Measurements from ENCODE around the gene GNG13. TPM values are rescaled to one million over a fixed set of nuclear protein-coding genes. Genes with fewer than 3 reads are reported as not detected.

The GNG13 gene
- total RNA-seq, 1 experiment from 2014 or later = not detected

- TF ChIP-seq CTCF (IDR thresholded peaks at IDR 0.05; ENCODE audit: insufficient read depth in 1 of 2, low read depth in 1 of 2, low read length in 1 of 2, severe bottlenecking in 1 of 2, unreplicated experiment in 1 of 2) = peak; percentile 62 to 72
- H3K4me3 ChIP-seq (ENCODE audit: low read depth, low read length) = peak overlapping the region; percentile 25
- intact Hi-C loops (cut with micrococcal nuclease; ENCODE audit: unreplicated experiment) = loop anchor here (1.0 kb wide), 1 partner anchor 242 kb away; no protein-coding TSS in a partner anchor
These were observed 12.8 kb upstream of the GNG13 start for GRCh38 chr16:813204-813915.

GRCh38 chr16:808085-808386 is 7.5 kb upstream of the GNG13 start:
- DNase-seq = no peak
- ChIA-PET POLR2A (no interaction called here), CTCF (no interaction called here)
- no peak for TF ChIP-seq CTCF (IDR thresholded peaks at IDR 0.05; ENCODE audit: insufficient read depth in 1 of 2, low read depth in 1 of 2, low read length in 1 of 2, severe bottlenecking in 1 of 2, unreplicated experiment in 1 of 2)
- Mint-ChIP-seq H3K9me3 (ENCODE audit: unreplicated experiment) (no peaks in the 10 kb centered on the region), H3K4me3 (ENCODE audit: unreplicated experiment) (peak overlapping the region; percentile 96), H3K36me3 (ENCODE audit: insufficient read depth, unreplicated experiment) (peaks cover 13% of the 10 kb centered on the region), H3K27ac (ENCODE audit: unreplicated experiment) (peak overlapping the region; percentile 94), H3K27me3 (ENCODE audit: insufficient read depth, unreplicated experiment) (no peaks in the 10 kb centered on the region), H3K4me1 (ENCODE audit: low read depth, unreplicated experiment) (no peaks in the 10 kb centered on the region)
- no peaks in the 10 kb centered on the region for H3K9me3 ChIP-seq
- intact Hi-C loops (cut with micrococcal nuclease; ENCODE audit: unreplicated experiment) = no loop called here
- no TSS peak for BruUV-seq (replicated peaks)
- no peaks in the 10 kb centered on the region for H3K36me3 ChIP-seq (ENCODE audit: control insufficient read depth, insufficient read depth, low read length)
- H3K4me1 ChIP-seq = peaks cover under 1% of the 10 kb centered on the region; the same call in 1 of the 2 replicates
- H3K4me3 ChIP-seq (ENCODE audit: low read depth, low read length) = peak overlapping the region; percentile 76
- no peaks in the 10 kb centered on the region for H3K27me3 ChIP-seq (replicated peaks; ENCODE audit: control insufficient read depth, insufficient read depth, low read length)

More at GRCh38 chr16:813204-813915, 12.8 kb upstream of the GNG13 start:
- CTCF ChIA-PET = interaction anchor here (0.6 kb wide), 1 partner anchor 1151 kb away, joined by 6 read pairs; the partner anchor contains the start of gene RPS2
- H3K4me1 Mint-ChIP-seq (ENCODE audit: low read depth, unreplicated experiment) = no peaks in the 10 kb centered on the region
- no peaks in the 10 kb centered on the region for H3K9me3 Mint-ChIP-seq (ENCODE audit: unreplicated experiment)
- Histone ChIP-seq H3K9me3 (no peaks in the 10 kb centered on the region), H3K27me3 (replicated peaks; ENCODE audit: control insufficient read depth, insufficient read depth, low read length) (no peaks in the 10 kb centered on the region), H3K36me3 (ENCODE audit: control insufficient read depth, insufficient read depth, low read length) (no peaks in the 10 kb centered on the region), H3K4me1 (peaks cover 14% of the 10 kb centered on the region)
- peak overlapping the region; percentile 58 for H3K4me3 Mint-ChIP-seq (ENCODE audit: unreplicated experiment)
- peaks cover 12% of the 10 kb centered on the region for H3K36me3 Mint-ChIP-seq (ENCODE audit: insufficient read depth, unreplicated experiment)
- no peaks in the 10 kb centered on the region for H3K27me3 Mint-ChIP-seq (ENCODE audit: insufficient read depth, unreplicated experiment)
- peak; percentile 59 to 74 for DNase-seq
- BruUV-seq (replicated peaks) = no TSS peak
- POLR2A ChIA-PET = interaction anchor here (0.6 kb wide), 1 partner anchor 67 kb away, joined by 3 read pairs; no protein-coding TSS in a partner anchor
- no peak overlapping the region for H3K27ac Mint-ChIP-seq (ENCODE audit: unreplicated experiment)

- no peaks in the 10 kb centered on the region for H3K4me1 Mint-ChIP-seq (ENCODE audit: low read depth, unreplicated experiment)
- H3K27me3 ChIP-seq (replicated peaks; ENCODE audit: control insufficient read depth, insufficient read depth, low read length) = no peaks in the 10 kb centered on the region
- BruUV-seq (replicated peaks) = no TSS peak
- H3K4me3 Mint-ChIP-seq (ENCODE audit: unreplicated experiment) = peak overlapping the region; percentile 96
- H3K36me3 ChIP-seq (ENCODE audit: control insufficient read depth, insufficient read depth, low read length) = no peaks in the 10 kb centered on the region
- H3K4me3 ChIP-seq (ENCODE audit: low read depth, low read length) = peak overlapping the region; percentile 76
- peak; percentile 92 to 94 for DNase-seq
- peak overlapping the region; percentile 94 for H3K27ac Mint-ChIP-seq (ENCODE audit: unreplicated experiment)
- no peak for TF ChIP-seq CTCF (IDR thresholded peaks at IDR 0.05; ENCODE audit: insufficient read depth in 1 of 2, low read depth in 1 of 2, low read length in 1 of 2, severe bottlenecking in 1 of 2, unreplicated experiment in 1 of 2)
- no peaks in the 10 kb centered on the region for H3K27me3 Mint-ChIP-seq (ENCODE audit: insufficient read depth, unreplicated experiment)
- CTCF ChIA-PET = interaction anchor here (1.2 kb wide), 1 partner anchor 19 kb away, joined by 3 read pairs; the partner anchor contains the start of genes CHTF18 and RPUSD1
- H3K9me3 ChIP-seq = no peaks in the 10 kb centered on the region
- POLR2A ChIA-PET = interaction anchor here (0.5 kb wide), 1 partner anchor 812 kb away, joined by 3 read pairs; no protein-coding TSS in a partner anchor
- intact Hi-C loops (cut with micrococcal nuclease; ENCODE audit: unreplicated experiment) = no loop called here
- H3K9me3 Mint-ChIP-seq (ENCODE audit: unreplicated experiment) = no peaks in the 10 kb centered on the region
- peaks cover 15% of the 10 kb centered on the region for H3K36me3 Mint-ChIP-seq (ENCODE audit: insufficient read depth, unreplicated experiment)
- no peaks in the 10 kb centered on the region for H3K4me1 ChIP-seq
These were observed 7.0 kb upstream of the GNG13 start for GRCh38 chr16:807347-808084.

Measured in Caco-2 (cell line).